ENCODE results near the gene LRTM2. TPM values are rescaled to one million over a fixed set of nuclear protein-coding genes. Genes with fewer than 3 reads are reported as not detected.

The LRTM2 gene
- polyA plus RNA-seq, 2 donors, result not detected

- 79 to 82% methylated on average over 24 of the region's 24 CpGs for WGBS, 2 donors
- no peak overlapping the region for H3K4me3 ChIP-seq (ENCODE audit: low read depth in 1 of 2, low read length in 2 of 2)
Observed at GRCh38 chr12:1846421-1847405, 26.3 kb downstream of the LRTM2 start.

GRCh38 chr12:1847411-1847810 lies 27.0 kb downstream of the LRTM2 start:
- no peak overlapping the region for H3K27ac ChIP-seq (ENCODE audit: low read depth in 2 of 2, low read length in 1 of 2)
- H3K36me3 ChIP-seq (ENCODE audit: control insufficient read depth in 2 of 2, insufficient read depth in 2 of 2, low read length in 1 of 2), result no peaks in the 10 kb centered on the region
- H3K4me1 ChIP-seq (ENCODE audit: control insufficient read depth in 2 of 2, insufficient read depth in 2 of 2, low read length in 1 of 2), result no peaks in the 10 kb centered on the region
- no peaks in the 10 kb centered on the region for H3K27me3 ChIP-seq (ENCODE audit: control insufficient read depth in 1 of 2, insufficient read depth in 2 of 2, low read length in 2 of 2)
- no peak overlapping the region for H3K4me3 ChIP-seq (ENCODE audit: low read depth in 1 of 2, low read length in 2 of 2)
- WGBS, 2 donors, result 60 to 72% methylated on average over 4 of the region's 4 CpGs
- no peaks in the 10 kb centered on the region for H3K9me3 ChIP-seq (ENCODE audit: control insufficient read depth in 2 of 2, insufficient read depth in 1 of 2, low read depth in 1 of 2, low read length in 1 of 2)

More at GRCh38 chr12:1846421-1847405, 26.3 kb downstream of the LRTM2 start:
- no peaks in the 10 kb centered on the region for H3K36me3 ChIP-seq (ENCODE audit: control insufficient read depth in 2 of 2, insufficient read depth in 2 of 2, low read length in 1 of 2)
- H3K9me3 ChIP-seq (ENCODE audit: control insufficient read depth in 2 of 2, insufficient read depth in 1 of 2, low read depth in 1 of 2, low read length in 1 of 2), result no peaks in the 10 kb centered on the region
- no peaks in the 10 kb centered on the region for H3K4me1 ChIP-seq (ENCODE audit: control insufficient read depth in 2 of 2, insufficient read depth in 2 of 2, low read length in 1 of 2)
- no peaks in the 10 kb centered on the region for H3K27me3 ChIP-seq (ENCODE audit: control insufficient read depth in 1 of 2, insufficient read depth in 2 of 2, low read length in 2 of 2)
- H3K27ac ChIP-seq (ENCODE audit: low read depth in 2 of 2, low read length in 1 of 2), result no peak overlapping the region

- no peaks in the 10 kb centered on the region for H3K9me3 ChIP-seq (ENCODE audit: control insufficient read depth in 2 of 2, insufficient read depth in 1 of 2, low read depth in 1 of 2, low read length in 1 of 2)
- H3K4me1 ChIP-seq (ENCODE audit: control insufficient read depth in 2 of 2, insufficient read depth in 2 of 2, low read length in 1 of 2), result no peaks in the 10 kb centered on the region
- H3K27me3 ChIP-seq (ENCODE audit: control insufficient read depth in 1 of 2, insufficient read depth in 2 of 2, low read length in 2 of 2), result no peaks in the 10 kb centered on the region
- no peaks in the 10 kb centered on the region for H3K36me3 ChIP-seq (ENCODE audit: control insufficient read depth in 2 of 2, insufficient read depth in 2 of 2, low read length in 1 of 2)
- H3K4me3 ChIP-seq (ENCODE audit: low read depth in 1 of 2, low read length in 2 of 2), result no peak overlapping the region
- WGBS, 2 donors, result 70 to 75% methylated on average over 10 of the region's 10 CpGs
- H3K27ac ChIP-seq (ENCODE audit: low read depth in 2 of 2, low read length in 1 of 2), result no peak overlapping the region
Observed at GRCh38 chr12:1848146-1848545, 27.8 kb downstream of the LRTM2 start.

- no peaks in the 10 kb centered on the region for H3K36me3 ChIP-seq (ENCODE audit: control insufficient read depth in 2 of 2, insufficient read depth in 2 of 2, low read length in 1 of 2)
- no peaks in the 10 kb centered on the region for H3K27me3 ChIP-seq (ENCODE audit: control insufficient read depth in 1 of 2, insufficient read depth in 2 of 2, low read length in 2 of 2)
- no peak overlapping the region for H3K27ac ChIP-seq (ENCODE audit: low read depth in 2 of 2, low read length in 1 of 2)
- no peak overlapping the region for H3K4me3 ChIP-seq (ENCODE audit: low read depth in 1 of 2, low read length in 2 of 2)
- no peaks in the 10 kb centered on the region for H3K4me1 ChIP-seq (ENCODE audit: control insufficient read depth in 2 of 2, insufficient read depth in 2 of 2, low read length in 1 of 2)
- WGBS, 2 donors, result 79 to 81% methylated on average over 6 of the region's 6 CpGs
- H3K9me3 ChIP-seq (ENCODE audit: control insufficient read depth in 2 of 2, insufficient read depth in 1 of 2, low read depth in 1 of 2, low read length in 1 of 2), result peaks cover 0 to under 1% of the 10 kb centered on the region in 2 donors
Observed at GRCh38 chr12:1848745-1849144, 28.4 kb downstream of the LRTM2 start.

GRCh38 chr12:1851151-1851701 lies 30.9 kb downstream of the LRTM2 start:
- Histone ChIP-seq H3K4me3 (ENCODE audit: low read depth in 1 of 2, low read length in 2 of 2) (no peak overlapping the region), H3K27ac (ENCODE audit: low read depth in 2 of 2, low read length in 1 of 2) (no peak overlapping the region), H3K27me3 (ENCODE audit: control insufficient read depth in 1 of 2, insufficient read depth in 2 of 2, low read length in 2 of 2) (no peaks in the 10 kb centered on the region), H3K9me3 (ENCODE audit: control insufficient read depth in 2 of 2, insufficient read depth in 1 of 2, low read depth in 1 of 2, low read length in 1 of 2) (peaks cover 5 to 10% of the 10 kb centered on the region in 2 donors), H3K4me1 (ENCODE audit: control insufficient read depth in 2 of 2, insufficient read depth in 2 of 2, low read length in 1 of 2) (no peaks in the 10 kb centered on the region), H3K36me3 (ENCODE audit: control insufficient read depth in 2 of 2, insufficient read depth in 2 of 2, low read length in 1 of 2) (no peaks in the 10 kb centered on the region)
- 39 to 52% methylated on average over 7 of the region's 7 CpGs for WGBS, 2 donors

GRCh38 chr12:1852076-1852475 lies 31.7 kb downstream of the LRTM2 start:
- Histone ChIP-seq H3K4me1 (ENCODE audit: control insufficient read depth in 2 of 2, insufficient read depth in 2 of 2, low read length in 1 of 2) (no peaks in the 10 kb centered on the region), H3K27ac (ENCODE audit: low read depth in 2 of 2, low read length in 1 of 2) (no peak overlapping the region), H3K27me3 (ENCODE audit: control insufficient read depth in 1 of 2, insufficient read depth in 2 of 2, low read length in 2 of 2) (no peaks in the 10 kb centered on the region), H3K36me3 (ENCODE audit: control insufficient read depth in 2 of 2, insufficient read depth in 2 of 2, low read length in 1 of 2) (no peaks in the 10 kb centered on the region), H3K9me3 (ENCODE audit: control insufficient read depth in 2 of 2, insufficient read depth in 1 of 2, low read depth in 1 of 2, low read length in 1 of 2) (peaks cover 5 to 10% of the 10 kb centered on the region in 2 donors), H3K4me3 (ENCODE audit: low read depth in 1 of 2, low read length in 2 of 2) (no peak overlapping the region)
- 86 to 89% methylated on average over 1 of the region's 1 CpG for WGBS, 2 donors

GRCh38 chr12:1853716-1854115 lies 33.4 kb downstream of the LRTM2 start:
- Histone ChIP-seq H3K4me3 (ENCODE audit: low read depth in 1 of 2, low read length in 2 of 2) (no peak overlapping the region), H3K36me3 (ENCODE audit: control insufficient read depth in 2 of 2, insufficient read depth in 2 of 2, low read length in 1 of 2) (no peaks in the 10 kb centered on the region), H3K27me3 (ENCODE audit: control insufficient read depth in 1 of 2, insufficient read depth in 2 of 2, low read length in 2 of 2) (no peaks in the 10 kb centered on the region), H3K27ac (ENCODE audit: low read depth in 2 of 2, low read length in 1 of 2) (no peak overlapping the region), H3K9me3 (ENCODE audit: control insufficient read depth in 2 of 2, insufficient read depth in 1 of 2, low read depth in 1 of 2, low read length in 1 of 2) (peaks cover 5 to 10% of the 10 kb centered on the region in 2 donors), H3K4me1 (ENCODE audit: control insufficient read depth in 2 of 2, insufficient read depth in 2 of 2, low read length in 1 of 2) (no peaks in the 10 kb centered on the region)
- WGBS, 2 donors, result 85 to 88% methylated on average over 8 of the region's 8 CpGs

GRCh38 chr12:1855241-1855640 lies 34.9 kb downstream of the LRTM2 start:
- H3K36me3 ChIP-seq (ENCODE audit: control insufficient read depth in 2 of 2, insufficient read depth in 2 of 2, low read length in 1 of 2), result no peaks in the 10 kb centered on the region
- no peaks in the 10 kb centered on the region for H3K27me3 ChIP-seq (ENCODE audit: control insufficient read depth in 1 of 2, insufficient read depth in 2 of 2, low read length in 2 of 2)
- peaks cover 5 to 10% of the 10 kb centered on the region in 2 donors for H3K9me3 ChIP-seq (ENCODE audit: control insufficient read depth in 2 of 2, insufficient read depth in 1 of 2, low read depth in 1 of 2, low read length in 1 of 2)
- H3K27ac ChIP-seq (ENCODE audit: low read depth in 2 of 2, low read length in 1 of 2), result no peak overlapping the region
- no peak overlapping the region for H3K4me3 ChIP-seq (ENCODE audit: low read depth in 1 of 2, low read length in 2 of 2)
- no peaks in the 10 kb centered on the region for H3K4me1 ChIP-seq (ENCODE audit: control insufficient read depth in 2 of 2, insufficient read depth in 2 of 2, low read length in 1 of 2)
- WGBS, 2 donors, result 69 to 70% methylated on average over 3 of the region's 3 CpGs

- H3K9me3 ChIP-seq (ENCODE audit: control insufficient read depth in 2 of 2, insufficient read depth in 1 of 2, low read depth in 1 of 2, low read length in 1 of 2), result peaks cover 5 to 10% of the 10 kb centered on the region in 2 donors
- H3K4me1 ChIP-seq (ENCODE audit: control insufficient read depth in 2 of 2, insufficient read depth in 2 of 2, low read length in 1 of 2), result no peaks in the 10 kb centered on the region
- H3K27ac ChIP-seq (ENCODE audit: low read depth in 2 of 2, low read length in 1 of 2), result no peak overlapping the region
- H3K36me3 ChIP-seq (ENCODE audit: control insufficient read depth in 2 of 2, insufficient read depth in 2 of 2, low read length in 1 of 2), result no peaks in the 10 kb centered on the region
- H3K4me3 ChIP-seq (ENCODE audit: low read depth in 1 of 2, low read length in 2 of 2), result no peak overlapping the region
- 38 to 45% methylated on average over 2 of the region's 2 CpGs for WGBS, 2 donors
- H3K27me3 ChIP-seq (ENCODE audit: control insufficient read depth in 1 of 2, insufficient read depth in 2 of 2, low read length in 2 of 2), result no peaks in the 10 kb centered on the region
Observed at GRCh38 chr12:1857086-1857485, 36.7 kb downstream of the LRTM2 start.

Measured in esophagus (tissue), 2 donors.